Panc1 (cell line): ENCODE results near the gene BAIAP2. TPM values are rescaled to one million over a fixed set of nuclear protein-coding genes. Genes with fewer than 3 reads are reported as not detected.

ENCODE experiments used
- ATAC-seq: fragments of 200-7000 bp; cut with Tn5 transposase; 2 replicates; pipeline ENCODE4 v1.9.1; 2020; ENCODE audit warnings: mild to moderate bottlenecking, moderate library complexity
- BruUV-seq: library from RNA; stranded (reverse); fragments of 400-500 nt; replicated peaks from 2 replicates; lab custom pipeline; 2021; lab: Mats Ljungman, UMichigan
- CTCF ChIA-PET: fragments of 300-600 bp; sonication (Branson Sonifier 250); formaldehyde crosslinking; loops from one replicate; lab custom pipeline; 2022; ENCODE audit warnings: antibody characterized with exemption; lab: Charles Lee
- POLR2A ChIA-PET: fragments of 300-600 bp; sonication (Branson Sonifier 250); formaldehyde crosslinking; loops from one replicate; lab custom pipeline; 2022; ENCODE audit warnings: antibody characterized with exemption; lab: Charles Lee
- DNase-seq: peaks from one replicate; pipeline ENCODE4 v3.0.0-alpha.2; 2010; ENCODE audit warnings: low read depth, low spot score
- H3K27ac ChIP-seq: 2 replicates; pipeline ENCODE4 v1.5.1; 2011; ENCODE audit warnings: mild to moderate bottlenecking, low read length, inconsistent platforms
- H3K27me3 ChIP-seq: fragments of 200-500 bp; sonication (Bioruptor generic); 2 replicates; pipeline ENCODE4 v1.6.0; 2014; ENCODE audit warnings: low read length, inconsistent platforms; ENCODE audit not compliant: control insufficient read depth, insufficient read depth
- H3K36me3 ChIP-seq: fragments of 200-500 bp; sonication (Bioruptor generic); 2 replicates; pipeline ENCODE4 v1.5.1; 2014; ENCODE audit warnings: inconsistent platforms, mild to moderate bottlenecking, low read length, moderate library complexity; ENCODE audit not compliant: control insufficient read depth, insufficient read depth
- H3K4me1 ChIP-seq: 2 replicates; pipeline ENCODE4 v1.5.1; 2011; ENCODE audit warnings: inconsistent platforms, mild to moderate bottlenecking, low read length, moderate library complexity; ENCODE audit not compliant: control insufficient read depth, insufficient read depth
- H3K4me3 ChIP-seq, 2 experiments: 2 replicates each; pipeline ENCODE4 v1.5.1; 2011 to 2012; ENCODE audit warnings: low read depth in 2 of 2, low read length in 2 of 2, mild to moderate bottlenecking in 2 of 2, inconsistent platforms in 1 of 2, moderate library complexity in 1 of 2
- H3K9me3 ChIP-seq: fragments of 200-500 bp; sonication (Bioruptor generic); 2 replicates; pipeline ENCODE4 v1.5.1; 2014; ENCODE audit warnings: low read depth, mild to moderate bottlenecking, inconsistent platforms, low read length, moderate library complexity; ENCODE audit not compliant: control insufficient read depth, insufficient read depth
- POLR2AphosphoS5 ChIP-seq: IDR thresholded peaks from 2 replicates; pipeline ENCODE4 v1.6.1; 2012; ENCODE audit warnings: mild to moderate bottlenecking, low read depth, low read length, moderate library complexity
- SIN3A ChIP-seq: IDR thresholded peaks from 2 replicates; pipeline ENCODE4 v1.6.1; 2012; ENCODE audit warnings: low read depth, mild to moderate bottlenecking, low read length, moderate library complexity, borderline replicate concordance; ENCODE audit not compliant: insufficient read depth
- TCF7L2 ChIP-seq: IDR thresholded peaks from 2 replicates; pipeline ENCODE4 v1.6.1; 2011; ENCODE audit warnings: mild to moderate bottlenecking, low read depth, low read length, inconsistent platforms
- in situ Hi-C: cut with HindIII; loops from 2 replicates; pipeline ENCODE4 v1.10.0; 2016; ENCODE audit warnings: low sequenced_read_pairs, low pct_unique_long_range_greater_than_20kb
- intact Hi-C: fragments of 100-400 bp; cut with micrococcal nuclease; formaldehyde crosslinking; loops from one replicate; pipeline ENCODE4 v1.10.0; 2022; ENCODE audit not compliant: unreplicated experiment
- total RNA-seq: library from RNA; stranded (reverse); gene quantifications from one replicate; pipeline ENCODE4 v1.2.1, GENCODE V29; 2021; ENCODE audit not compliant: unreplicated experiment
- TF ChIP-seq, protein P1 (sequence below), 2 experiments: IDR thresholded peaks; 2 replicates each; pipeline ENCODE4 v1.6.1; 2011 to 2012; ENCODE audit warnings: low read depth in 2 of 2, control low read depth in 1 of 2, low read length in 1 of 2, mild to moderate bottlenecking in 1 of 2, moderate library complexity in 1 of 2; ENCODE audit not compliant: insufficient read depth in 1 of 2
- TF ChIP-seq, protein P2 (sequence below): fragments of 450-650 bp; IDR thresholded peaks from 2 replicates; pipeline ENCODE4 v1.5.1; 2017; ENCODE audit warnings: mild to moderate bottlenecking

BAIAP2 gene
- total RNA-seq, 1 experiment from 2014 or later: 125 TPM

DNA sequence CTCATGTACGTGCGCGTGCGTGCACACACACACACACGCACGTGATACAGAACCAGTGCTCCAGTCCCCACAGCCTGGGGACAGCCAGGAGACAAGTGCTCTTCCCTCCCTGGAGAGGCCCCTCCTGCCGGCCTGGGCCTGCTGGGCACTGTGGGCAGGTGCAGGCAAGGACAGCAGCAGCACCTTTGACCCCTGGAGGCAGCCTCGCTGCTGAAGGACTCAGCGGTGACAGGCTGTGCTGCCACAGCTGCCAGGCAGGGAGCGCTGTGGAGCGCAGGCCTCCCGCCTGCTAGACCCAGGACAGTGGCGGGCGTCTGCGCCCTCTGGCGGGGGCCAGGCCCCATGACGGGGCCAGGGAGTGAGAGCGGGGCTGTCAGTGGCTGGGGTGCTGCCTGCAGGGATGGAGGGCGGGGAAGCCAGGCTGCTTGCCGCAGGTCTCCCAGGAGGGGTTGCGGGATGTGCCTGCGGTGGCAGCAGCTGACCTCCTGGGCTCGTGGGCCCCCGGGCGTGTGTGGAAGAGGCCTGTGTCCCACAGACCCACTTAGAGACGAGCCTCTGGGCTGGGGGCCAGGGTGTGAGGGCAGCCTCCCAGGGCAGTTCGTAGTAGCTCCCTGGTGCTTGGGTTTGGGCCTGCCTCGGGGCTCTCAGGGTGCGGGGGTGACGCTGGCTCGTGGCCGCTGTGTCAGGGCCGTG, 66.8 kb downstream of the BAIAP2 start:
- no peaks in the 10 kb centered on the region for H3K9me3 ChIP-seq
- ATAC-seq (peak; percentile 84), DNase-seq (peak; percentile 56)
- peak; percentile 60 for TF ChIP-seq POLR2AphosphoS5
- TF ChIP-seq, protein P1, sequence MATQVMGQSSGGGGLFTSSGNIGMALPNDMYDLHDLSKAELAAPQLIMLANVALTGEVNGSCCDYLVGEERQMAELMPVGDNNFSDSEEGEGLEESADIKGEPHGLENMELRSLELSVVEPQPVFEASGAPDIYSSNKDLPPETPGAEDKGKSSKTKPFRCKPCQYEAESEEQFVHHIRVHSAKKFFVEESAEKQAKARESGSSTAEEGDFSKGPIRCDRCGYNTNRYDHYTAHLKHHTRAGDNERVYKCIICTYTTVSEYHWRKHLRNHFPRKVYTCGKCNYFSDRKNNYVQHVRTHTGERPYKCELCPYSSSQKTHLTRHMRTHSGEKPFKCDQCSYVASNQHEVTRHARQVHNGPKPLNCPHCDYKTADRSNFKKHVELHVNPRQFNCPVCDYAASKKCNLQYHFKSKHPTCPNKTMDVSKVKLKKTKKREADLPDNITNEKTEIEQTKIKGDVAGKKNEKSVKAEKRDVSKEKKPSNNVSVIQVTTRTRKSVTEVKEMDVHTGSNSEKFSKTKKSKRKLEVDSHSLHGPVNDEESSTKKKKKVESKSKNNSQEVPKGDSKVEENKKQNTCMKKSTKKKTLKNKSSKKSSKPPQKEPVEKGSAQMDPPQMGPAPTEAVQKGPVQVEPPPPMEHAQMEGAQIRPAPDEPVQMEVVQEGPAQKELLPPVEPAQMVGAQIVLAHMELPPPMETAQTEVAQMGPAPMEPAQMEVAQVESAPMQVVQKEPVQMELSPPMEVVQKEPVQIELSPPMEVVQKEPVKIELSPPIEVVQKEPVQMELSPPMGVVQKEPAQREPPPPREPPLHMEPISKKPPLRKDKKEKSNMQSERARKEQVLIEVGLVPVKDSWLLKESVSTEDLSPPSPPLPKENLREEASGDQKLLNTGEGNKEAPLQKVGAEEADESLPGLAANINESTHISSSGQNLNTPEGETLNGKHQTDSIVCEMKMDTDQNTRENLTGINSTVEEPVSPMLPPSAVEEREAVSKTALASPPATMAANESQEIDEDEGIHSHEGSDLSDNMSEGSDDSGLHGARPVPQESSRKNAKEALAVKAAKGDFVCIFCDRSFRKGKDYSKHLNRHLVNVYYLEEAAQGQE (IDR thresholded peaks at IDR 0.05; ENCODE audit: insufficient read depth in 1 of 2, low read depth in 2 of 2, low read length in 1 of 2): peak in 1 of 2 experiments; percentile 68; a peak in 1 of 4 replicates
- TF ChIP-seq TCF7L2: no peak
- TF ChIP-seq, protein P2, sequence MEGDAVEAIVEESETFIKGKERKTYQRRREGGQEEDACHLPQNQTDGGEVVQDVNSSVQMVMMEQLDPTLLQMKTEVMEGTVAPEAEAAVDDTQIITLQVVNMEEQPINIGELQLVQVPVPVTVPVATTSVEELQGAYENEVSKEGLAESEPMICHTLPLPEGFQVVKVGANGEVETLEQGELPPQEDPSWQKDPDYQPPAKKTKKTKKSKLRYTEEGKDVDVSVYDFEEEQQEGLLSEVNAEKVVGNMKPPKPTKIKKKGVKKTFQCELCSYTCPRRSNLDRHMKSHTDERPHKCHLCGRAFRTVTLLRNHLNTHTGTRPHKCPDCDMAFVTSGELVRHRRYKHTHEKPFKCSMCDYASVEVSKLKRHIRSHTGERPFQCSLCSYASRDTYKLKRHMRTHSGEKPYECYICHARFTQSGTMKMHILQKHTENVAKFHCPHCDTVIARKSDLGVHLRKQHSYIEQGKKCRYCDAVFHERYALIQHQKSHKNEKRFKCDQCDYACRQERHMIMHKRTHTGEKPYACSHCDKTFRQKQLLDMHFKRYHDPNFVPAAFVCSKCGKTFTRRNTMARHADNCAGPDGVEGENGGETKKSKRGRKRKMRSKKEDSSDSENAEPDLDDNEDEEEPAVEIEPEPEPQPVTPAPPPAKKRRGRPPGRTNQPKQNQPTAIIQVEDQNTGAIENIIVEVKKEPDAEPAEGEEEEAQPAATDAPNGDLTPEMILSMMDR: peak; percentile 100
- no peak for TF ChIP-seq SIN3A
- intact Hi-C loops (no loop called here), in situ Hi-C loops (no loop called here)
- no TSS peak for BruUV-seq
- CTCF ChIA-PET: interaction anchor here (0.5 to 0.8 kb wide), 3 partner anchors 12 to 339 kb away, joined by 3 read pairs; partner anchors contain the start of genes NDUFAF8 and TEPSIN
- H3K4me3 ChIP-seq: no peak overlapping the region
- H3K36me3 ChIP-seq: no peaks in the 10 kb centered on the region; the same call in 1 of the 2 replicates
- no peak overlapping the region for H3K27ac ChIP-seq
- POLR2A ChIA-PET: no interaction called here
- no peaks in the 10 kb centered on the region for H3K27me3 ChIP-seq
- H3K4me1 ChIP-seq: peaks cover 24% of the 10 kb centered on the region

- POLR2A ChIA-PET: no interaction called here
Observed at GRCh38 chr17:81102352-81102751, 67.4 kb downstream of the BAIAP2 start.

More at GRCh38 chr17:81102352-81102751, 67.4 kb downstream of the BAIAP2 start:
- no peaks in the 10 kb centered on the region for H3K9me3 ChIP-seq
- H3K4me1 ChIP-seq: peaks cover 18% of the 10 kb centered on the region
- in situ Hi-C loops (no loop called here), intact Hi-C loops (no loop called here)
- no TSS peak for BruUV-seq
- H3K27me3 ChIP-seq: no peaks in the 10 kb centered on the region
- TF ChIP-seq, protein P1 (IDR thresholded peaks at IDR 0.05; ENCODE audit: insufficient read depth in 1 of 2, low read depth in 2 of 2, low read length in 1 of 2): no peak
- TF ChIP-seq POLR2AphosphoS5 (no peak), TCF7L2 (no peak), SIN3A (no peak)
- TF ChIP-seq, protein P2: no peak
- H3K36me3 ChIP-seq: no peaks in the 10 kb centered on the region; the same call in 1 of the 2 replicates
- no peak overlapping the region for H3K27ac ChIP-seq
- CTCF ChIA-PET: interaction anchor here (0.8 kb wide), 1 partner anchor 136 kb away, joined by 3 read pairs; the partner anchor contains the start of genes NDUFAF8 and TEPSIN
- no peak overlapping the region for H3K4me3 ChIP-seq
- DNase-seq (no peak), ATAC-seq (no peak)
